Thyroid gland (tissue), 4 donors: ENCODE measurements around the gene PHF13. TPM values are rescaled to one million over a fixed set of nuclear protein-coding genes. Genes with fewer than 3 reads are reported as not detected.
"Not testable (repeated sequence)": the region's sequence is repeated elsewhere in the genome, so short reads cannot be mapped to it uniquely, and the experiment has no call there.

Experiments used
- DNase-seq, 2 donors: peaks; one replicate each; pipeline ENCODE4 v3.0.0-alpha.2; 2019
- H3K27ac ChIP-seq, 3 donors: fragments of 200-600 bp; sonication (generic); 1 replicate in 2 of 3; 2 replicates in 1 of 3; pipeline ENCODE4 v1.5.1; 2016 to 2019; ENCODE audit warnings: mild to moderate bottlenecking in 1 of 3, moderate library complexity in 1 of 3
- H3K27me3 ChIP-seq: fragments of 200-600 bp; sonication (generic); one replicate; pipeline ENCODE4 v1.5.1; 2019
- H3K36me3 ChIP-seq, 2 donors: fragments of 200-600 bp; sonication (generic); one replicate each; pipeline ENCODE4 v1.5.1; 2016 to 2019
- H3K4me1 ChIP-seq, 2 donors: fragments of 200-600 bp; sonication (generic); one replicate each; pipeline ENCODE4 v1.5.1; 2017 to 2019
- H3K4me3 ChIP-seq, 3 donors: fragments of 200-600 bp; sonication (generic); replicated peaks in 1 of 3; 1 replicate in 2 of 3; 2 replicates in 1 of 3; pipeline ENCODE4 v1.5.1; 2016; ENCODE audit warnings: mild to moderate bottlenecking in 1 of 3
- H3K9me3 ChIP-seq: fragments of 200-600 bp; sonication (generic); one replicate; pipeline ENCODE4 v1.5.1; 2017
- CTCF ChIP-seq, 6 experiments: fragments of 200-600 bp in 3 of 6; fragments of 450-650 bp in 3 of 6; sonication (generic) in 3 of 6; IDR thresholded peaks; one replicate each; pipeline ENCODE4 v1.5.1; 2016 to 2019; ENCODE audit warnings: antibody characterized with exemption in 6 of 6, mild to moderate bottlenecking in 2 of 6, inconsistent platforms in 1 of 6, moderate library complexity in 1 of 6
- POLR2A ChIP-seq, 2 donors: fragments of 450-650 bp; IDR thresholded peaks; one replicate each; pipeline ENCODE4 v1.6.1; 2017; ENCODE audit warnings: antibody characterized with exemption in 2 of 2, mild to moderate bottlenecking in 2 of 2, moderate library complexity in 1 of 2
- WGBS, 2 donors: methylation state at CpG; one replicate each; pipeline ENCODE4 v1.1.5; 2017; 5-methylcytosine and 5-hydroxymethylcytosine counted together
- intact Hi-C: fragments of 100-400 bp; cut with DNase I; formaldehyde crosslinking; loops from one replicate; pipeline ENCODE4 v1.15.1; 2023
- total RNA-seq, 4 donors: library from RNA; depleted of rRNA; stranded (reverse); fragments of >200 nt; gene quantifications; one replicate each; pipeline ENCODE4 v1.2.3, GENCODE V29; 2016

Gene PHF13
- total RNA-seq, 4 donors from 2014 or later: 7.8 to 14.1 (median 9.5) TPM

- no peak for DNase-seq
- intact Hi-C loops: no loop called here
- WGBS, 2 donors: 95 to 96% methylated on average over 4 to 6 of the region's 6 CpGs
- Histone ChIP-seq H3K4me1 (peaks cover 20 to 39% of the 10 kb centered on the region in 2 donors), H3K36me3 (peaks cover 43 to 60% of the 10 kb centered on the region in 2 donors), H3K4me3 (no peak overlapping the region), H3K9me3 (no peaks in the 10 kb centered on the region), H3K27me3 (no peaks in the 10 kb centered on the region), H3K27ac (no peak overlapping the region)
- TF ChIP-seq CTCF (IDR thresholded peaks at IDR 0.05) (no peak), POLR2A (IDR thresholded peaks at IDR 0.05) (no peak)
Measured at GRCh38 chr1:6597777-6598131, 15.8 kb upstream of the PHF13 start.

GRCh38 chr1:6599141-6599975 is 14.2 kb upstream of the PHF13 start:
- no peak for DNase-seq
- H3K9me3 ChIP-seq: no peaks in the 10 kb centered on the region
- H3K27me3 ChIP-seq: no peaks in the 10 kb centered on the region
- H3K27ac ChIP-seq: peak overlapping the region in 1 of 3 donors; percentile 15
- H3K36me3 ChIP-seq: peaks cover 27 to 44% of the 10 kb centered on the region in 2 donors
- TF ChIP-seq POLR2A (IDR thresholded peaks at IDR 0.05) (no peak), CTCF (IDR thresholded peaks at IDR 0.05) (no peak)
- peaks cover 29 to 49% of the 10 kb centered on the region in 2 donors for H3K4me1 ChIP-seq
- intact Hi-C loops: no loop called here
- peak overlapping the region in 1 of 3 donors; percentile 92 for H3K4me3 ChIP-seq
- WGBS, 2 donors: 91 to 92% methylated on average over 21 to 27 of the region's 31 CpGs

GRCh38 chr1:6599991-6600390 is 13.5 kb upstream of the PHF13 start:
- intact Hi-C loops: loop anchor here (2.0 kb wide), 1 partner anchor 15 kb away; no protein-coding TSS in a partner anchor
- Histone ChIP-seq H3K36me3 (peaks cover 21 to 37% of the 10 kb centered on the region in 2 donors), H3K27ac (peak overlapping the region; percentile 98 to 99 (median 99)), H3K4me3 (peak overlapping the region in 1 of 3 donors; percentile 92), H3K4me1 (peaks cover 32 to 56% of the 10 kb centered on the region in 2 donors)
- not testable (repeated sequence) for H3K27me3 ChIP-seq, H3K9me3 ChIP-seq, DNase-seq
- WGBS, 2 donors: 80 to 91% methylated on average over 8 of the region's 8 CpGs

GRCh38 chr1:6600410-6601048 is 13.0 kb upstream of the PHF13 start:
- Histone ChIP-seq H3K36me3 (peaks cover 20 to 32% of the 10 kb centered on the region in 2 donors), H3K27me3 (no peaks in the 10 kb centered on the region), H3K4me3 (peak overlapping the region; percentile 62 to 92 (median 91)), H3K9me3 (no peaks in the 10 kb centered on the region), H3K4me1 (peaks cover 33 to 59% of the 10 kb centered on the region in 2 donors), H3K27ac (peak overlapping the region; percentile 98 to 99 (median 99))
- intact Hi-C loops: loop anchor here (2.0 kb wide), 1 partner anchor 14 kb away; no protein-coding TSS in a partner anchor
- no peak for TF ChIP-seq POLR2A (IDR thresholded peaks at IDR 0.05)
- TF ChIP-seq CTCF (IDR thresholded peaks at IDR 0.05): no peak
- DNase-seq: no peak
- WGBS, 2 donors: 24 to 38% methylated on average over 6 to 10 of the region's 10 CpGs

GRCh38 chr1:6601049-6601922 is 12.2 kb upstream of the PHF13 start:
- WGBS, 2 donors: 0 to 1% methylated on average over 21 to 27 of the region's 40 CpGs
- Histone ChIP-seq H3K4me3 (peak overlapping the region; percentile 62 to 92 (median 91)), H3K4me1 (peaks cover 39 to 62% of the 10 kb centered on the region in 2 donors), H3K36me3 (peaks cover 17 to 27% of the 10 kb centered on the region in 2 donors), H3K27ac (peak overlapping the region; percentile 98 to 99 (median 99)), H3K9me3 (no peaks in the 10 kb centered on the region), H3K27me3 (no peaks in the 10 kb centered on the region)
- intact Hi-C loops: loop anchor here (2.0 kb wide), 1 partner anchor 14 kb away; no protein-coding TSS in a partner anchor
- TF ChIP-seq CTCF (IDR thresholded peaks at IDR 0.05): no peak
- peak; percentile 40 to 80 for TF ChIP-seq POLR2A (IDR thresholded peaks at IDR 0.05)
- DNase-seq: peak; percentile 80 to 87
